HG03095 (cell line): ENCODE measurements around the gene ADAMTS19.
"Not testable (repeated sequence)": the region's sequence is repeated elsewhere in the genome, so short reads cannot be mapped to it uniquely, and the experiment has no call there.

Source experiments
- ATAC-seq: cut with Tn5 transposase; IDR thresholded peaks from one replicate; pipeline ENCODE4 v1.9.1; 2021; ENCODE audit warnings: moderate library complexity; ENCODE audit not compliant: unreplicated experiment

Gene ADAMTS19

GRCh38 chr5:129459777-129460671 is at the start of gene ADAMTS19:
Gene ADAMTS19 (plus strand): TSS chr5:129460298. CDS start chr5:129460392, 94 bp downstream.
- no peak for ATAC-seq

- ATAC-seq = no peak
Measured at GRCh38 chr5:129410488-129410887, 49.6 kb upstream of the ADAMTS19 start.

- ATAC-seq = no peak
Measured at GRCh38 chr5:129412721-129413120, 47.4 kb upstream of the ADAMTS19 start.

GRCh38 chr5:129413570-129413969 is 46.5 kb upstream of the ADAMTS19 start:
- ATAC-seq = no peak

- ATAC-seq = no peak
Measured at GRCh38 chr5:129419292-129419691, 40.8 kb upstream of the ADAMTS19 start.

GRCh38 chr5:129425031-129425430 is 35.1 kb upstream of the ADAMTS19 start:
- ATAC-seq = no peak

- no peak for ATAC-seq
Measured at GRCh38 chr5:129426071-129426470, 34.0 kb upstream of the ADAMTS19 start.

- ATAC-seq = not testable (repeated sequence)
Measured at GRCh38 chr5:129428636-129429035, 31.5 kb upstream of the ADAMTS19 start.

- no peak for ATAC-seq
Measured at GRCh38 chr5:129431406-129431805, 28.7 kb upstream of the ADAMTS19 start.

- ATAC-seq = no peak
Measured at GRCh38 chr5:129438322-129438721, 21.8 kb upstream of the ADAMTS19 start.

GRCh38 chr5:129440424-129440823 is 19.7 kb upstream of the ADAMTS19 start:
- ATAC-seq = no peak

GRCh38 chr5:129441096-129441495 is 19.0 kb upstream of the ADAMTS19 start:
- no peak for ATAC-seq

GRCh38 chr5:129445379-129445778 is 14.7 kb upstream of the ADAMTS19 start:
- no peak for ATAC-seq

- no peak for ATAC-seq
Measured at GRCh38 chr5:129447968-129448367, 12.1 kb upstream of the ADAMTS19 start.

GRCh38 chr5:129448654-129449053 is 11.4 kb upstream of the ADAMTS19 start:
- no peak for ATAC-seq

GRCh38 chr5:129454461-129454860 is 5.6 kb upstream of the ADAMTS19 start:
- no peak for ATAC-seq

GRCh38 chr5:129459450-129459776 is 685 bp upstream of the ADAMTS19 start:
- no peak for ATAC-seq

- ATAC-seq = no peak
Measured at GRCh38 chr5:129460672-129460935, 506 bp downstream of the ADAMTS19 start.

GRCh38 chr5:129460936-129461710 is 1.0 kb downstream of the ADAMTS19 start:
- ATAC-seq = peak; percentile 50

GRCh38 chr5:129461711-129462332 is 1.7 kb downstream of the ADAMTS19 start:
- ATAC-seq = no peak

GRCh38 chr5:129465776-129466344 is 5.8 kb downstream of the ADAMTS19 start:
- no peak for ATAC-seq

GRCh38 chr5:129474544-129474943 is 14.4 kb downstream of the ADAMTS19 start:
- ATAC-seq = no peak
